ENCODE data around the gene BANP. TPM values are rescaled to one million over a fixed set of nuclear protein-coding genes. Genes with fewer than 3 reads are reported as not detected.

Gene BANP
- total and polyA plus RNA-seq, 2 donors (not counting 3 experiments of a cell fraction or from before 2014, with no cell fraction given) = 22.4 to 33.8 TPM

- DNase-seq (ENCODE audit: low read depth, low spot score) = no peak
Observed at GRCh38 chr16:87924811-87925670, 26.2 kb upstream of the BANP start.

More at GRCh38 chr16:87924811-87925670, 26.2 kb upstream of the BANP start:
- Histone ChIP-seq H3K4me1 (ENCODE audit: control insufficient read depth, extremely low read depth, insufficient read depth, low read length) (no peaks in the 10 kb centered on the region), H3K27me3 (ENCODE audit: control insufficient read depth in 2 of 2, insufficient read depth in 2 of 2, low read length in 2 of 2) (peaks cover 2% of the 10 kb centered on the region in 2 experiments), H3K4me3 (replicated peaks in 1 of 3; ENCODE audit: insufficient read depth in 1 of 3, low read depth in 1 of 3, low read length in 3 of 3) (no peak overlapping the region), H3K9me3 (replicated peaks; ENCODE audit: control insufficient read depth, insufficient read depth, low read length) (no peaks in the 10 kb centered on the region), H3K36me3 (ENCODE audit: control insufficient read depth in 2 of 2, extremely low read depth in 1 of 2, insufficient read depth in 2 of 2, low read length in 2 of 2) (no peaks in the 10 kb centered on the region), H3K9ac (replicated peaks; ENCODE audit: extremely low read depth, insufficient read depth, low read length) (no peak overlapping the region), H3K9me1 (replicated peaks; ENCODE audit: control insufficient read depth, extremely low read depth, insufficient read depth, low read length) (no peaks in the 10 kb centered on the region), H4K20me1 (replicated peaks; ENCODE audit: control insufficient read depth, extremely low read depth, insufficient read depth, low read length) (no peaks in the 10 kb centered on the region), H3K4me2 (ENCODE audit: insufficient read depth, low read length) (no peak overlapping the region), H2AFZ (ENCODE audit: low read depth, low read length) (no peak overlapping the region), H3K27ac (ENCODE audit: insufficient read depth, low read depth, low read length) (no peak overlapping the region), H3K79me2 (ENCODE audit: control insufficient read depth, insufficient read depth, low read length) (no peaks in the 10 kb centered on the region)
- ChIA-PET CTCF (interaction anchor here (1.1 to 1.5 kb wide), 2 partner anchors 146 to 353 kb away, joined by 3 to 5 read pairs; no protein-coding TSS in a partner anchor), POLR2A (no interaction called here)
- dilution Hi-C loops (cut with MboI; ENCODE audit: extremely low pct_ligation_motif_present, low sequenced_read_pairs) (no loop called here), intact Hi-C loops (cut with micrococcal nuclease) (no loop called here)
- FAIRE-seq = no peak
- BruUV-seq (replicated peaks) = no TSS peak
- TF ChIP-seq, protein P1, sequence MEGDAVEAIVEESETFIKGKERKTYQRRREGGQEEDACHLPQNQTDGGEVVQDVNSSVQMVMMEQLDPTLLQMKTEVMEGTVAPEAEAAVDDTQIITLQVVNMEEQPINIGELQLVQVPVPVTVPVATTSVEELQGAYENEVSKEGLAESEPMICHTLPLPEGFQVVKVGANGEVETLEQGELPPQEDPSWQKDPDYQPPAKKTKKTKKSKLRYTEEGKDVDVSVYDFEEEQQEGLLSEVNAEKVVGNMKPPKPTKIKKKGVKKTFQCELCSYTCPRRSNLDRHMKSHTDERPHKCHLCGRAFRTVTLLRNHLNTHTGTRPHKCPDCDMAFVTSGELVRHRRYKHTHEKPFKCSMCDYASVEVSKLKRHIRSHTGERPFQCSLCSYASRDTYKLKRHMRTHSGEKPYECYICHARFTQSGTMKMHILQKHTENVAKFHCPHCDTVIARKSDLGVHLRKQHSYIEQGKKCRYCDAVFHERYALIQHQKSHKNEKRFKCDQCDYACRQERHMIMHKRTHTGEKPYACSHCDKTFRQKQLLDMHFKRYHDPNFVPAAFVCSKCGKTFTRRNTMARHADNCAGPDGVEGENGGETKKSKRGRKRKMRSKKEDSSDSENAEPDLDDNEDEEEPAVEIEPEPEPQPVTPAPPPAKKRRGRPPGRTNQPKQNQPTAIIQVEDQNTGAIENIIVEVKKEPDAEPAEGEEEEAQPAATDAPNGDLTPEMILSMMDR (IDR thresholded peaks at IDR 0.05; ENCODE audit: extremely low read depth in 1 of 2, insufficient read depth in 1 of 2, low read depth in 1 of 2, low read length in 2 of 2) = no peak
- no peak for TF ChIP-seq POLR2AphosphoS5 (IDR thresholded peaks at IDR 0.05; ENCODE audit: insufficient read depth, low read depth, low read length)
- no peak for TF ChIP-seq POLR2A (IDR thresholded peaks at IDR 0.05; ENCODE audit: low read depth, low read length)
- TF ChIP-seq JUN (IDR thresholded peaks at IDR 0.05; ENCODE audit: borderline replicate concordance, insufficient read depth, insufficient read length, low read depth) = no peak
- TF ChIP-seq GATA2 (IDR thresholded peaks at IDR 0.05; ENCODE audit: insufficient read depth, insufficient read length, low read depth, low read length) = no peak
- no peak for TF ChIP-seq FOS (IDR thresholded peaks at IDR 0.05; ENCODE audit: borderline replicate concordance, insufficient read depth, low read length)
- TF ChIP-seq MYC (IDR thresholded peaks at IDR 0.05; ENCODE audit: low read depth, low read length) = no peak
- no peak for TF ChIP-seq EZH2 (IDR thresholded peaks at IDR 0.05; ENCODE audit: borderline replicate concordance, low read depth, low read length, severe bottlenecking)
- TF ChIP-seq, protein P2, sequence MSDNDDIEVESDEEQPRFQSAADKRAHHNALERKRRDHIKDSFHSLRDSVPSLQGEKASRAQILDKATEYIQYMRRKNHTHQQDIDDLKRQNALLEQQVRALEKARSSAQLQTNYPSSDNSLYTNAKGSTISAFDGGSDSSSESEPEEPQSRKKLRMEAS (IDR thresholded peaks at IDR 0.05; ENCODE audit: insufficient read depth, insufficient read length) = no peak

All from endothelial cell of umbilical vein (primary cell).